Ascending aorta (tissue), 2 donors: ENCODE data around the gene OSMR. TPM values are rescaled to one million over a fixed set of nuclear protein-coding genes. Genes with fewer than 3 reads are reported as not detected.
"Not testable (repeated sequence)": the region's sequence is repeated elsewhere in the genome, so short reads cannot be mapped to it uniquely, and the experiment has no call there.

Experiments used
- DNase-seq, 2 donors: peaks; one replicate each; pipeline ENCODE4 v3.0.0-alpha.2; 2019; ENCODE audit warnings: low spot score in 2 of 2
- H3K27ac ChIP-seq, 2 donors: fragments of 200-600 bp; sonication (generic); one replicate each; pipeline ENCODE4 v1.5.1; 2016 to 2017; ENCODE audit warnings: mild to moderate bottlenecking in 1 of 2
- H3K27me3 ChIP-seq: fragments of 200-600 bp; sonication (generic); one replicate; pipeline ENCODE4 v1.5.1; 2017
- H3K36me3 ChIP-seq, 2 donors: fragments of 200-600 bp; sonication (generic); one replicate each; pipeline ENCODE4 v1.5.1; 2016
- H3K4me1 ChIP-seq, 2 donors: fragments of 200-600 bp; sonication (generic); one replicate each; pipeline ENCODE4 v1.5.1; 2016 to 2017; ENCODE audit warnings: mild to moderate bottlenecking in 1 of 2
- H3K4me3 ChIP-seq, 2 donors: fragments of 200-600 bp; sonication (generic); one replicate each; pipeline ENCODE4 v1.5.1; 2016 to 2017; ENCODE audit warnings: mild to moderate bottlenecking in 1 of 2
- H3K9me3 ChIP-seq, 2 donors: fragments of 200-600 bp; sonication (generic); one replicate each; pipeline ENCODE4 v1.5.1; 2016
- CTCF ChIP-seq, 3 experiments: fragments of 200-600 bp in 2 of 3; fragments of 450-650 bp in 1 of 3; sonication (generic) in 2 of 3; IDR thresholded peaks; one replicate each; pipeline ENCODE4 v1.5.1; 2016 to 2019; ENCODE audit warnings: antibody characterized with exemption in 3 of 3, mild to moderate bottlenecking in 1 of 3, moderate library complexity in 1 of 3
- intact Hi-C: fragments of 100-400 bp; cut with DNase I; formaldehyde crosslinking; loops from one replicate; pipeline ENCODE4 v1.15.1; 2023
- total RNA-seq: library from RNA; depleted of rRNA; stranded (reverse); fragments of >200 nt; gene quantifications from one replicate; pipeline ENCODE4 v1.1.0, GENCODE V29; 2016

Gene OSMR
- total RNA-seq, 1 donor from 2014 or later, result 52.4 TPM

GRCh38 chr5:38846379-38847011, 683 bp downstream of the OSMR start:
- Histone ChIP-seq H3K36me3 (peaks cover 7 to 14% of the 10 kb centered on the region in 2 donors), H3K4me3 (peak overlapping the region; percentile 89 to 92), H3K27ac (peak overlapping the region; percentile 97), H3K9me3 (no peaks in the 10 kb centered on the region), H3K4me1 (peaks cover 0 to 13% of the 10 kb centered on the region in 2 donors), H3K27me3 (no peaks in the 10 kb centered on the region)
- no peak for DNase-seq
- no peak for TF ChIP-seq CTCF (IDR thresholded peaks at IDR 0.05)
- intact Hi-C loops, result loop anchor here (1.0 to 10.0 kb wide), 4 partner anchors 26 to 568 kb away; no protein-coding TSS in a partner anchor

- H3K4me1 ChIP-seq, result peaks cover 0 to 13% of the 10 kb centered on the region in 2 donors
- no peak for DNase-seq
- H3K4me3 ChIP-seq, result peak overlapping the region; percentile 89 to 92
- H3K36me3 ChIP-seq, result peaks cover 7 to 16% of the 10 kb centered on the region in 2 donors
- intact Hi-C loops, result loop anchor here (5.0 to 10.0 kb wide), 3 partner anchors 165 to 567 kb away; no protein-coding TSS in a partner anchor
- H3K27ac ChIP-seq, result peak overlapping the region; percentile 97
- H3K27me3 ChIP-seq, result no peaks in the 10 kb centered on the region
- no peaks in the 10 kb centered on the region for H3K9me3 ChIP-seq
- no peak for TF ChIP-seq CTCF (IDR thresholded peaks at IDR 0.05)
Observed at GRCh38 chr5:38847559-38848347, 1.9 kb downstream of the OSMR start.

GRCh38 chr5:38848637-38849036, 2.8 kb downstream of the OSMR start:
- H3K4me3 ChIP-seq, result peak overlapping the region; percentile 14 to 89
- DNase-seq, result no peak
- H3K4me1 ChIP-seq, result peaks cover 0 to 13% of the 10 kb centered on the region in 2 donors
- no peaks in the 10 kb centered on the region for H3K27me3 ChIP-seq
- peak overlapping the region in 1 of 2 donors; percentile 97 for H3K27ac ChIP-seq
- H3K36me3 ChIP-seq, result peaks cover 7 to 16% of the 10 kb centered on the region in 2 donors
- no peak for TF ChIP-seq CTCF (IDR thresholded peaks at IDR 0.05)
- H3K9me3 ChIP-seq, result no peaks in the 10 kb centered on the region
- intact Hi-C loops, result loop anchor here (5.0 to 10.0 kb wide), 3 partner anchors 164 to 566 kb away; no protein-coding TSS in a partner anchor

GRCh38 chr5:38851640-38852039, 5.8 kb downstream of the OSMR start:
- H3K9me3 ChIP-seq, H3K27ac ChIP-seq, intact Hi-C loops, DNase-seq, H3K4me1 ChIP-seq, H3K4me3 ChIP-seq, H3K27me3 ChIP-seq: not testable (repeated sequence)
- peaks cover 7 to 16% of the 10 kb centered on the region in 2 donors for H3K36me3 ChIP-seq

GRCh38 chr5:38853753-38854470, 8.1 kb downstream of the OSMR start:
- no peaks in the 10 kb centered on the region for H3K9me3 ChIP-seq
- H3K27ac ChIP-seq, result no peak overlapping the region
- intact Hi-C loops, result no loop called here
- no peaks in the 10 kb centered on the region for H3K27me3 ChIP-seq
- no peak for DNase-seq
- no peak for TF ChIP-seq CTCF (IDR thresholded peaks at IDR 0.05)
- no peaks in the 10 kb centered on the region for H3K4me1 ChIP-seq
- H3K36me3 ChIP-seq, result peaks cover 7 to 16% of the 10 kb centered on the region in 2 donors
- H3K4me3 ChIP-seq, result no peak overlapping the region
